ACHN (cell line): ENCODE data around the gene MEAF6.
"Not testable (repeated sequence)": the region's sequence is repeated elsewhere in the genome, so short reads cannot be mapped to it uniquely, and the experiment has no call there.

ENCODE experiments used
- DNase-seq: peaks from one replicate; pipeline ENCODE4 v3.0.0-alpha.2; 2015
- in situ Hi-C: cut with HindIII; loops from 2 replicates; pipeline ENCODE4 v1.10.0; 2017; ENCODE audit warnings: low sequenced_read_pairs, low pct_ligation_motif_present, low pct_unique_long_range_greater_than_20kb

The MEAF6 gene

GRCh38 chr1:37514350-37515184 lies at the start of gene MEAF6:
Gene MEAF6, minus strand, starts transcription at chr1:37514766. Its CDS starts 20 bp downstream, at chr1:37514746.
- peak; percentile 82 for DNase-seq
- in situ Hi-C loops: no loop called here

DNA sequence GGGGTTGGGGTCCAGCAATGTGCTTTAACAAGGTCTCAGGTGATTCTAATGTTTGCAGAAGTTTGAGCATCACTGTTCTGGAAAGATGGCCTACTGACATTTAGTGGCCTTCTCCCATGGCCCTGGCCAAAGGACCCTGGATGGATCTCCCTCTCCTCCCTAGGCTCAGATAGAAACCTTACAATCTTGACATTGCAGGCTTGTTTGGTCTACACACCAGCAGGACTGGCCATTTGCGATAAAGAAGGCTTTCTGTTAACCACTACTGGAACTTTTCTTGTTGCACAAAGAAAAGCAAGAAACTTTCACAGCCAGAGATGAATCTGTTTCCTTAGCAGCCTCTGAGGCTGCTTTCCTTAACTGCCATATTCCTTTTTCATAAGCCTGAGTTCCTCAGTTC lies 48.4 kb upstream of the MEAF6 start:
- in situ Hi-C loops: no loop called here
- DNase-seq: no peak

GRCh38 chr1:37561133-37562132 lies 46.9 kb upstream of the MEAF6 start:
- DNase-seq: peak; percentile 12
- in situ Hi-C loops: no loop called here

GRCh38 chr1:37560401-37561132 lies 46.0 kb upstream of the MEAF6 start:
- no peak for DNase-seq
- in situ Hi-C loops: no loop called here

- in situ Hi-C loops, DNase-seq: not testable (repeated sequence)
Measured at GRCh38 chr1:37559957-37560379, 45.4 kb upstream of the MEAF6 start.

GRCh38 chr1:37559080-37559479 lies 44.5 kb upstream of the MEAF6 start:
- in situ Hi-C loops: no loop called here
- DNase-seq: no peak

GRCh38 chr1:37558411-37558810 lies 43.8 kb upstream of the MEAF6 start:
- in situ Hi-C loops: no loop called here
- no peak for DNase-seq

DNA sequence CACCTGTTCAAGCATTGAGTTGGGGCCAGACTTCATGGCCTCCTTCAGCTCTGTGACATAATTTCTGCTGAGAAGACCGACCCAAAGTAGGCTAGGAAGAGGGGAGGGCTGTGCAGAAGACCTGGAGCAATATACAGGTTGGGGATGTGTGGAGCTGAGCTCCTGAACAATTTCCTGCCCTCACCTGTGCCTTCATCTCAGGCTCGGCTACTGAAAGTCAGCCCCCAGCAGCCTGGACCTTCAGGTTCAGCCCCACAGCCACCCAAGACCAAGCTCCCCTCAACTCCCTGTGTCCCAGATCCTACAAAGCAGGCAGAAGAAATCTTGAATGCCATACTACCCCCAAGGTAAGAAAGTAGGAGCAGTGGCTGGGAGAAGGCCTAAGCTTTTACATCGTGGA lies 42.8 kb upstream of the MEAF6 start:
- in situ Hi-C loops: no loop called here
- no peak for DNase-seq

DNA sequence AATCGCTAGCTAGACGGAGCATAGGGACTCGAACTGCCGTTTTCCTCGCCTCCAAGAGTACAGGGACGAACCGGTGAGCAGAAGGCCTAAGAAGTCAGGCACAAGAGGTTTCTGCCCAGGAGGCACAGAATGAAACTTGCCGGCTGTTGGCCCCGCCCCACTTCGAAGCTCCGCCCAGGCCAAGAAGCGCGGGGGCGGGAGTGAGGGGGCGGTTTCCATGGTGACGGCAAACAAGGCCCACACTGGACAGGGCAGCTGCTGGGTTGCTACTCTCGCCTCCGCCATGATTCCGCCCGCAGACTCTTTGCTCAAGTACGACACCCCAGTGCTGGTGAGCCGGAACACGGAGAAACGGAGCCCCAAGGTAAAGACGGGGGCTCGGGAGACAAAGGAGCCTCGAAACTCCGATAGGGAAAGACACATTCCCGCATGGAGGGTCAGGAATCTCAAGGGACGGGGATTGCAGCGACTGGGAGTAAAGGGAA lies 42.2 kb upstream of the MEAF6 start, which contains the start of gene DNALI1:
DNALI1 (plus strand) TSS at position 229 of the 485 bp plus-strand sequence; CDS start at position 284, 55 bp downstream.
- in situ Hi-C loops: no loop called here
- peak; percentile 81 for DNase-seq

DNA sequence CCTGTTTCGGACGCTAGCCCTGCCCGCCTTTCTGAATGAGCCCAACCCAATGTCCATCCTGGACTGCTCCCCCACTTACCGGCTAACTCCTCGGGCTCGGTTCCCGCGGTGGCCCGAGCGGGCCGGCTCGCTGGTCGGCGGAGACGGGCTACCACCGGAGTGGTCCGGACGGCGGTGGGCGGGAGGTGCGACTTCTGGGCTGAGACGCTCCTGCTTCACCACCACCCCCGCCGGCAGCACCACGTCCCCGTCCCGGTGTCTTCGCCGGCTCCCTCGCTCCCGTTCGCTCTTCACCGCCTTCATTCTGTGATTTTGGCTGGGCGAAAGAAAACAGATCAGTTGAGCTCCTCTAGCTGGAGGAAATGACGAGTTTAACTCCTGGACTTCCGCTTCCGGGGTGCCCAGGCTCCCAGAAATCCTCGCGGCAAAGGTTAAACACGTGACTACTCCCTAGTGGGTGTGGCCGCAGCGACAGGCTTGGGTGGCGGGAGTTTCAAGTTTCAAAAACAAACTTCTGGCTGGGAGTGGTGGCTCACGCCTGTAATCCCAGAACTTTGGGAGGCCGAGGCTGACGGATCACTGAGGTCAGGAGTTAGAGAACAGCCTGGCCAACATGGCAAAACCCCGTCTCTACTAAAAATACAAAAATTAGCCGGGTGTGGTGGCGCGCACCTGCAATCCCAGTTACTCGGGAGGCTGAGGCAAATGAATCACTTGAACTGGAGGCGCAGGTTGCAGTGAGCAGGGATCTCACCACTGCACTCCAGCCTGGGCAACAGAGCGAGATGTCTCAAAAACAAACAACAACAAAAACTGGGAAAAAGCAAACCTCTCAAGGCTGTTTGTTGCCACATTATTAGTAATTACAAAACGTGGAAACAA lies 39.6 kb upstream of the MEAF6 start, which contains the start of gene SNIP1:
SNIP1 (minus strand) TSS at position 367 of the 882 bp plus-strand sequence; CDS start at position 303, 64 bp downstream.
- in situ Hi-C loops: no loop called here
- peak; percentile 91 for DNase-seq

DNA sequence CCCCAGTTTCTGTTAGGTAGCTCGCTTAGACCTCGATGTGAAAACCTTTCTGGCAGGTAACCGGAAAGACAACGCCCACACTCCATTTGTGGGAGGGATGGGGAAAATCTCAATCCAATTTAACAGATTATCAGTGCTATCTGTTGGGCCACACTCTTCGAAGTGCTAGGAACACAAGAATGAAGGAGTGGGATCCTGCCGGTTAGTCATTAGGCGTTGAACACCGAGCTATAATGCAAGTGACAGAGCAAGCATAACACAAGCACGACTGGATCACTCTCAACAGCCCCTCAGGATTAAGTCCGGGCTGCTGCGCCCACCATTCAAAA lies 39.0 kb upstream of the MEAF6 start:
- in situ Hi-C loops: no loop called here
- DNase-seq: peak; percentile 3

DNA sequence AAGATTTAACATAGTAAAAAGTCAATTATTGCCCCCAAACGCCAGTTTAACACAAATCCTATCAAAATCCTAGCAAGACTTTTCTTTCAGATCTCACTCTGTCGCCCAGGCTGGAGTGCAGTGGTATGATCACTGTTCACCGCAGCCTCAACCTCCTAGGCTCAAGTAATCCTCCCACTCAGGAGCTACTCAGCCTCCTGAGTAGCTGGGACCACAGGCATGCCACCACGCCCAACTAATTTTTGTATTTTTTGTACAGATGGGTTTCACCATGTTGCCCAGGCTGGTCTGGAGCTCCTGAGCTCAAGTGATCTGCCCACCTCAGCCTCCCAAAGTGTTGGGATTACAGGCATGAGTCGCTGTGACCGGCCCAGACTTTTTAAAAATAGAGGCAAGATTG lies 34.8 kb upstream of the MEAF6 start:
- no peak for DNase-seq
- in situ Hi-C loops: no loop called here

DNA sequence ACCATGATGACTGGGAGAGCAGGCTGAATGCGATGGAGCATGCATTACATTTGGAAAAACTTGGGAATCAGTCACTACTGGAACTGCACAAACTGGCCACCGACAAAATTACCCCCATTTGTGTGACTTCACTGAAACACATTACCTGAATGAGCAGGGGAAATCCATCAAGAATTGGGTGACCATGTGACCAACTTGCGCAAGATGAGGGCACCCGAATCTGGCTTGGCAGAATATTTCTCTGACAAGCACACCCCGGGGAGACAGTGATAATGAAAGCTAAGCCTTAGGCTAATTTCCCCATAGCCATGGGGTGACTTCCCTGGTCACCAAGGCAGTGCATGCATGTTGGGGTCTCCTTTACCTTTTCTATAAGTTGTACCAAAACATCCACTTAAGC lies 30.5 kb upstream of the MEAF6 start:
- in situ Hi-C loops: no loop called here

DNA sequence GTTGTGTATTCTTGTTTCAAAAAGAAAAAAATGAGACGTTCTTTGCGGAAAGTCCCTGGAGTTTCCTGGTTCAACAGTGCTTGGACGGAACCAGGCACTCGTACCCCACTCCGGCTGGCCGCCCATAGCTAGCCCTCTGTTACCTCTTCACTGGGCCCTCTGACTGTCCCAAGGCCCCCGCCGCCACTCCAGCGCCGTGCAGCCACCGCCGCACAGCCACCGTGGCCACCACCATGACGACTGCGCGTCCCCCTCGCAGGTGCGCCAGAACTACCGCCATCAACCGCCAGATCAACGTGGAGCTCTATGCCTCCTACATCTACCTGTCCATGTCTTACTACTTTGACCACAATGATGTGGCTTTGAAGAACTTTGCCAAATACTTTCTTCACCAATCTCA lies 30.0 kb upstream of the MEAF6 start:
- DNase-seq: no peak
- in situ Hi-C loops: no loop called here

More for the DNA sequence above, 30.5 kb upstream of the MEAF6 start:
- no peak for DNase-seq

GRCh38 chr1:37540036-37540785 lies 25.6 kb upstream of the MEAF6 start:
- no peak for DNase-seq

GRCh38 chr1:37539154-37539553 lies 24.6 kb upstream of the MEAF6 start:
- in situ Hi-C loops, DNase-seq: not testable (repeated sequence)

More at GRCh38 chr1:37540036-37540785, 25.6 kb upstream of the MEAF6 start:
- in situ Hi-C loops: no loop called here

GRCh38 chr1:37537378-37537777 lies 22.8 kb upstream of the MEAF6 start:
- in situ Hi-C loops: no loop called here
- no peak for DNase-seq
